Endothelial cell of umbilical vein (primary cell): Measurements from ENCODE around the gene CTIF.

Experiments used
- EZH2 ChIP-seq: IDR thresholded peaks from 2 replicates; pipeline ENCODE4 v1.6.1; 2012; ENCODE audit warnings: borderline replicate concordance, low read depth, mild to moderate bottlenecking, moderate library complexity, low read length, inconsistent platforms; ENCODE audit not compliant: severe bottlenecking
- FOS ChIP-seq: IDR thresholded peaks from 2 replicates; pipeline ENCODE4 v1.6.1; 2011; ENCODE audit warnings: mild to moderate bottlenecking, low read length, moderate library complexity, borderline replicate concordance; ENCODE audit not compliant: insufficient read depth
- GATA2 ChIP-seq: IDR thresholded peaks from 2 replicates; pipeline ENCODE4 v1.7.0; 2011; ENCODE audit warnings: low read depth, mild to moderate bottlenecking, moderate library complexity, mixed read lengths, low read length; ENCODE audit not compliant: insufficient read length, insufficient read depth
- JUN ChIP-seq: IDR thresholded peaks from 2 replicates; pipeline ENCODE4 v1.6.1; 2011; ENCODE audit warnings: borderline replicate concordance, low read depth; ENCODE audit not compliant: insufficient read length, insufficient read depth
- MYC ChIP-seq: IDR thresholded peaks from one replicate; pipeline ENCODE4 v1.6.1; 2011; ENCODE audit warnings: mild to moderate bottlenecking, low read depth, low read length
- POLR2A ChIP-seq: IDR thresholded peaks from 2 replicates; pipeline ENCODE4 v1.6.1; 2012; ENCODE audit warnings: low read depth, mild to moderate bottlenecking, control low read depth, low read length
- POLR2AphosphoS5 ChIP-seq: IDR thresholded peaks from 2 replicates; pipeline ENCODE4 v1.6.1; 2012; ENCODE audit warnings: low read depth, mild to moderate bottlenecking, control low read depth, low read length, moderate library complexity; ENCODE audit not compliant: insufficient read depth
- TF ChIP-seq, protein P1 (sequence below), 2 donors: IDR thresholded peaks; 1 replicate in 1 of 2; 2 replicates in 1 of 2; pipeline ENCODE4 v1.5.1; 2011; ENCODE audit warnings: low read length in 2 of 2, mild to moderate bottlenecking in 2 of 2, moderate library complexity in 2 of 2, control low read depth in 1 of 2, inconsistent platforms in 1 of 2, low read depth in 1 of 2; ENCODE audit not compliant: insufficient read depth in 1 of 2; ENCODE audit errors: extremely low read depth in 1 of 2
- TF ChIP-seq, protein P2 (sequence below): IDR thresholded peaks from 2 replicates; pipeline ENCODE4 v1.6.1; 2011; ENCODE audit not compliant: insufficient read depth, insufficient read length

- TF ChIP-seq POLR2AphosphoS5, result no peak
- TF ChIP-seq, protein P1, sequence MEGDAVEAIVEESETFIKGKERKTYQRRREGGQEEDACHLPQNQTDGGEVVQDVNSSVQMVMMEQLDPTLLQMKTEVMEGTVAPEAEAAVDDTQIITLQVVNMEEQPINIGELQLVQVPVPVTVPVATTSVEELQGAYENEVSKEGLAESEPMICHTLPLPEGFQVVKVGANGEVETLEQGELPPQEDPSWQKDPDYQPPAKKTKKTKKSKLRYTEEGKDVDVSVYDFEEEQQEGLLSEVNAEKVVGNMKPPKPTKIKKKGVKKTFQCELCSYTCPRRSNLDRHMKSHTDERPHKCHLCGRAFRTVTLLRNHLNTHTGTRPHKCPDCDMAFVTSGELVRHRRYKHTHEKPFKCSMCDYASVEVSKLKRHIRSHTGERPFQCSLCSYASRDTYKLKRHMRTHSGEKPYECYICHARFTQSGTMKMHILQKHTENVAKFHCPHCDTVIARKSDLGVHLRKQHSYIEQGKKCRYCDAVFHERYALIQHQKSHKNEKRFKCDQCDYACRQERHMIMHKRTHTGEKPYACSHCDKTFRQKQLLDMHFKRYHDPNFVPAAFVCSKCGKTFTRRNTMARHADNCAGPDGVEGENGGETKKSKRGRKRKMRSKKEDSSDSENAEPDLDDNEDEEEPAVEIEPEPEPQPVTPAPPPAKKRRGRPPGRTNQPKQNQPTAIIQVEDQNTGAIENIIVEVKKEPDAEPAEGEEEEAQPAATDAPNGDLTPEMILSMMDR (IDR thresholded peaks at IDR 0.05; ENCODE audit: extremely low read depth in 1 of 2, insufficient read depth in 1 of 2, low read depth in 1 of 2, low read length in 2 of 2), result no peak
- TF ChIP-seq POLR2A, result no peak
- TF ChIP-seq, protein P2, sequence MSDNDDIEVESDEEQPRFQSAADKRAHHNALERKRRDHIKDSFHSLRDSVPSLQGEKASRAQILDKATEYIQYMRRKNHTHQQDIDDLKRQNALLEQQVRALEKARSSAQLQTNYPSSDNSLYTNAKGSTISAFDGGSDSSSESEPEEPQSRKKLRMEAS, result no peak
- TF ChIP-seq EZH2, result no peak
- no peak for TF ChIP-seq MYC
- no peak for TF ChIP-seq JUN
- TF ChIP-seq FOS, result no peak
- no peak for TF ChIP-seq GATA2
Measured at GRCh38 chr18:48864876-48865275, 326.0 kb downstream of the CTIF start.
